ENCODE data around the gene LILRA6.

LILRA6 gene

GRCh38 chr19:54271106-54271505 is 28.5 kb upstream of the LILRA6 start:
- Histone ChIP-seq H3K27ac (ENCODE audit: low read depth, low read length, poor library complexity, severe bottlenecking) (no peak overlapping the region), H3K27me3 (ENCODE audit: insufficient read depth, low read length) (no peaks in the 10 kb centered on the region; the same call in 1 of the 2 replicates), H3F3A (ENCODE audit: insufficient read depth, low read length) (no peaks in the 10 kb centered on the region), H3K9ac (ENCODE audit: low read length) (no peak overlapping the region), H3K4me2 (ENCODE audit: low read length) (no peak overlapping the region), H3K9me3 (ENCODE audit: low read length) (no peaks in the 10 kb centered on the region), H4K20me1 (ENCODE audit: insufficient read depth, low read length) (no peaks in the 10 kb centered on the region), H3K36me3 (ENCODE audit: insufficient read depth, low read length) (no peaks in the 10 kb centered on the region), H3K4me3 (ENCODE audit: low read depth, low read length, poor library complexity, severe bottlenecking) (no peak overlapping the region), H3K4me1 (ENCODE audit: insufficient read depth, low read length, severe bottlenecking) (no peaks in the 10 kb centered on the region), H2AFZ (ENCODE audit: low read length) (no peak overlapping the region), H3K9me2 (ENCODE audit: low read depth, low read length) (no peaks in the 10 kb centered on the region), H3K79me2 (ENCODE audit: insufficient read depth, low read length) (no peaks in the 10 kb centered on the region)
- no peak for TF ChIP-seq EZH2 (IDR thresholded peaks at IDR 0.05; ENCODE audit: borderline replicate concordance, low read length)
- TF ChIP-seq CTCF (IDR thresholded peaks at IDR 0.05; ENCODE audit: low read length), result no peak

- Histone ChIP-seq H4K20me1 (ENCODE audit: insufficient read depth, low read length) (no peaks in the 10 kb centered on the region), H3K79me2 (ENCODE audit: insufficient read depth, low read length) (no peaks in the 10 kb centered on the region), H3K27me3 (ENCODE audit: insufficient read depth, low read length) (no peaks in the 10 kb centered on the region; the same call in 1 of the 2 replicates), H3K9me2 (ENCODE audit: low read depth, low read length) (no peaks in the 10 kb centered on the region), H3K9me3 (ENCODE audit: low read length) (no peaks in the 10 kb centered on the region), H3K4me3 (ENCODE audit: low read depth, low read length, poor library complexity, severe bottlenecking) (no peak overlapping the region), H3K27ac (ENCODE audit: low read depth, low read length, poor library complexity, severe bottlenecking) (no peak overlapping the region), H3K36me3 (ENCODE audit: insufficient read depth, low read length) (no peaks in the 10 kb centered on the region), H3F3A (ENCODE audit: insufficient read depth, low read length) (no peaks in the 10 kb centered on the region), H3K4me1 (ENCODE audit: insufficient read depth, low read length, severe bottlenecking) (no peaks in the 10 kb centered on the region), H3K4me2 (ENCODE audit: low read length) (no peak overlapping the region), H2AFZ (ENCODE audit: low read length) (no peak overlapping the region), H3K9ac (ENCODE audit: low read length) (no peak overlapping the region)
- TF ChIP-seq EZH2 (IDR thresholded peaks at IDR 0.05; ENCODE audit: borderline replicate concordance, low read length) (no peak), CTCF (IDR thresholded peaks at IDR 0.05; ENCODE audit: low read length) (no peak)
Observed at GRCh38 chr19:54268936-54269335, 26.3 kb upstream of the LILRA6 start.

- Histone ChIP-seq H3K36me3 (ENCODE audit: insufficient read depth, low read length) (no peaks in the 10 kb centered on the region), H4K20me1 (ENCODE audit: insufficient read depth, low read length) (no peaks in the 10 kb centered on the region), H3K9me2 (ENCODE audit: low read depth, low read length) (no peaks in the 10 kb centered on the region), H2AFZ (ENCODE audit: low read length) (no peak overlapping the region), H3K79me2 (ENCODE audit: insufficient read depth, low read length) (no peaks in the 10 kb centered on the region), H3K4me1 (ENCODE audit: insufficient read depth, low read length, severe bottlenecking) (no peaks in the 10 kb centered on the region), H3F3A (ENCODE audit: insufficient read depth, low read length) (no peaks in the 10 kb centered on the region), H3K4me3 (ENCODE audit: low read depth, low read length, poor library complexity, severe bottlenecking) (no peak overlapping the region), H3K9ac (ENCODE audit: low read length) (no peak overlapping the region), H3K27ac (ENCODE audit: low read depth, low read length, poor library complexity, severe bottlenecking) (no peak overlapping the region), H3K4me2 (ENCODE audit: low read length) (no peak overlapping the region), H3K27me3 (ENCODE audit: insufficient read depth, low read length) (no peaks in the 10 kb centered on the region), H3K9me3 (ENCODE audit: low read length) (no peaks in the 10 kb centered on the region)
- TF ChIP-seq CTCF (IDR thresholded peaks at IDR 0.05; ENCODE audit: low read length) (peak; percentile 79), EZH2 (IDR thresholded peaks at IDR 0.05; ENCODE audit: borderline replicate concordance, low read length) (no peak)
Observed at GRCh38 chr19:54266133-54266532, 23.5 kb upstream of the LILRA6 start.

Data from OCI-LY1 (cell line).